GM12878 (cell line): Measurements from ENCODE around the gene VAT1. TPM values are rescaled to one million over a fixed set of nuclear protein-coding genes. Genes with fewer than 3 reads are reported as not detected.

Experiments
- ASH2L ChIP-seq: fragments of 300-600, 200-600 bp; sonication (generic); IDR thresholded peaks from 2 replicates; pipeline ENCODE4 v1.6.1; 2017; ENCODE audit warnings: low read depth, mild to moderate bottlenecking, borderline replicate concordance
- CHD2 ChIP-seq: IDR thresholded peaks from 2 replicates; pipeline ENCODE4 v1.6.1; 2011; ENCODE audit warnings: low read depth, low read length, improper control_type of control experiment, borderline replicate concordance
- HDAC2 ChIP-seq: fragments of 200-600 bp; sonication (generic); IDR thresholded peaks from 2 replicates; pipeline ENCODE4 v1.6.1; 2017
- HDAC6 ChIP-seq: fragments of 200-600 bp; sonication (generic); IDR thresholded peaks from one replicate; pipeline ENCODE4 v1.8.0; 2017; ENCODE audit warnings: antibody characterized with exemption; ENCODE audit not compliant: unreplicated experiment
- IKZF2 ChIP-seq, 2 experiments: fragments of 450-650 bp; IDR thresholded peaks; 2 replicates each; pipeline ENCODE4 v1.6.1; 2017; ENCODE audit warnings: mild to moderate bottlenecking in 2 of 2, moderate library complexity in 2 of 2
- NR2C1 ChIP-seq: fragments of 450-650 bp; IDR thresholded peaks from 2 replicates; pipeline ENCODE4 v1.6.1; 2017; ENCODE audit warnings: antibody characterized with exemption, mild to moderate bottlenecking, moderate library complexity
- PML ChIP-seq: IDR thresholded peaks from 2 replicates; pipeline ENCODE4 v1.6.1; 2012; ENCODE audit warnings: low read length, inconsistent platforms
- RUNX3 ChIP-seq: IDR thresholded peaks from 2 replicates; pipeline ENCODE4 v1.6.1; 2012; ENCODE audit warnings: low read length, inconsistent platforms
- SMARCA5 ChIP-seq: fragments of 450-650 bp; IDR thresholded peaks from 2 replicates; pipeline ENCODE4 v1.6.1; 2017; ENCODE audit warnings: mild to moderate bottlenecking
- SREBF1 ChIP-seq: IDR thresholded peaks from 2 replicates; pipeline ENCODE4 v1.6.1; 2012; ENCODE audit warnings: mild to moderate bottlenecking, low read length
- ZNF207 ChIP-seq: fragments of 450-650 bp; IDR thresholded peaks from 2 replicates; pipeline ENCODE4 v1.6.1; 2014; ENCODE audit warnings: antibody characterized with exemption, mild to moderate bottlenecking, borderline replicate concordance
- polyA plus RNA-seq, 11 experiments: library from polyadenylated mRNA; depleted of rRNA in 4 of 11; unstranded in 6 of 11; stranded (reverse) in 5 of 11; fragments of >200 nt; fragmentation: Nextera tagmentation in 4 of 11; fragmentation: Illumina TruSeq in 1 of 11; extraction: Ambion mirVana in 4 of 11; extraction: Trizol in 1 of 11; gene quantifications; 1 replicate in 1 of 11; 2 replicates in 10 of 11; pipeline versions ENCODE4 v1.2.1 to v1.2.3, GENCODE V29; 2011 to 2016; ENCODE audit warnings: inconsistent platforms in 2 of 11, missing spikeins in 2 of 11, low read depth in 1 of 11
- total RNA-seq, 4 experiments: library from RNA; depleted of rRNA in 3 of 4; stranded (reverse); fragments of >200 nt in 3 of 4; fragmentation: Illumina TruSeq in 1 of 4; extraction: Trizol in 1 of 4; gene quantifications; 2 replicates each; pipeline versions ENCODE4 v1.2.1 to v1.2.3, GENCODE V29; 2013 to 2021
- TF ChIP-seq, protein P1 (sequence below): IDR thresholded peaks from 2 replicates; pipeline ENCODE4 v1.6.1; 2012; ENCODE audit warnings: improper control_type of control experiment, low read depth, low read length; ENCODE audit not compliant: insufficient replicate concordance
- TF ChIP-seq, protein P2 (sequence below): fragments of 450-650 bp; IDR thresholded peaks from 2 replicates; pipeline ENCODE4 v1.6.1; 2017; ENCODE audit warnings: mild to moderate bottlenecking, moderate library complexity
- TF ChIP-seq, protein P3 (sequence below): IDR thresholded peaks from 2 replicates; pipeline ENCODE4 v1.6.1; 2012; ENCODE audit warnings: mild to moderate bottlenecking, low read depth, low read length
- TF ChIP-seq, protein P4 (sequence below): fragments of 450-650 bp; formaldehyde crosslinking; IDR thresholded peaks from 2 replicates; pipeline ENCODE4 v1.5.0; 2022; ENCODE audit warnings: mild to moderate bottlenecking, missing genetic modification characterization

The VAT1 gene
- total and polyA plus RNA-seq, 10 of the 15 experiments (the other 5 are each of a cell fraction or from before 2014, with no cell fraction given) = 5.0 to 19.8 (median 8.2) TPM

DNA sequence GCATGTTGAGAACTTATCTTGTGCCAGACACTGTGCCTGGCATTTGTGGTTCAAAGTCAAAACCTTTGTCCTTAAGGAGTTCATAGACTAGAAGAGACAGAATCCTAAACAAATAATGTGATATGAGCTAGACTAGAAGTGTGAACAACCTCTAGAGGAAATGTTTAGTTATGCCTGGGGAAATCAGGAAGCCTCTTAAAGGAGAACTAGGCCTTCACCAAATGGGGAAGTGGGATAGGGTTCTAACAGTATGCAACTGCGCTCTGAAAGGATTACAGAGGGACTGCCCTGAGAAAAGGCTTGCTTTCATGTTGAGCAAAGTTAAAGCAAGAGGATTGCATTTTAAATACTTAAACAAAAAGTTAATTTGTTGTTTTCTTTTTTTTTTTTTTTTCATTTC is 37.0 kb downstream of the VAT1 start (continued):
- TF ChIP-seq PML (no peak; the same call in 1 of the 2 replicates), SREBF1 (no peak), ASH2L (no peak), CHD2 (no peak), HDAC2 (no peak), IKZF2 (IDR thresholded peaks at IDR 0.05) (peak; percentile 83 to 88), HDAC6 (no peak), ZNF207 (no peak), NR2C1 (no peak), RUNX3 (peak; percentile 38; the same call in 1 of the 2 replicates), SMARCA5 (peak; percentile 22; the same call in 1 of the 2 replicates)
- TF ChIP-seq, protein P1, sequence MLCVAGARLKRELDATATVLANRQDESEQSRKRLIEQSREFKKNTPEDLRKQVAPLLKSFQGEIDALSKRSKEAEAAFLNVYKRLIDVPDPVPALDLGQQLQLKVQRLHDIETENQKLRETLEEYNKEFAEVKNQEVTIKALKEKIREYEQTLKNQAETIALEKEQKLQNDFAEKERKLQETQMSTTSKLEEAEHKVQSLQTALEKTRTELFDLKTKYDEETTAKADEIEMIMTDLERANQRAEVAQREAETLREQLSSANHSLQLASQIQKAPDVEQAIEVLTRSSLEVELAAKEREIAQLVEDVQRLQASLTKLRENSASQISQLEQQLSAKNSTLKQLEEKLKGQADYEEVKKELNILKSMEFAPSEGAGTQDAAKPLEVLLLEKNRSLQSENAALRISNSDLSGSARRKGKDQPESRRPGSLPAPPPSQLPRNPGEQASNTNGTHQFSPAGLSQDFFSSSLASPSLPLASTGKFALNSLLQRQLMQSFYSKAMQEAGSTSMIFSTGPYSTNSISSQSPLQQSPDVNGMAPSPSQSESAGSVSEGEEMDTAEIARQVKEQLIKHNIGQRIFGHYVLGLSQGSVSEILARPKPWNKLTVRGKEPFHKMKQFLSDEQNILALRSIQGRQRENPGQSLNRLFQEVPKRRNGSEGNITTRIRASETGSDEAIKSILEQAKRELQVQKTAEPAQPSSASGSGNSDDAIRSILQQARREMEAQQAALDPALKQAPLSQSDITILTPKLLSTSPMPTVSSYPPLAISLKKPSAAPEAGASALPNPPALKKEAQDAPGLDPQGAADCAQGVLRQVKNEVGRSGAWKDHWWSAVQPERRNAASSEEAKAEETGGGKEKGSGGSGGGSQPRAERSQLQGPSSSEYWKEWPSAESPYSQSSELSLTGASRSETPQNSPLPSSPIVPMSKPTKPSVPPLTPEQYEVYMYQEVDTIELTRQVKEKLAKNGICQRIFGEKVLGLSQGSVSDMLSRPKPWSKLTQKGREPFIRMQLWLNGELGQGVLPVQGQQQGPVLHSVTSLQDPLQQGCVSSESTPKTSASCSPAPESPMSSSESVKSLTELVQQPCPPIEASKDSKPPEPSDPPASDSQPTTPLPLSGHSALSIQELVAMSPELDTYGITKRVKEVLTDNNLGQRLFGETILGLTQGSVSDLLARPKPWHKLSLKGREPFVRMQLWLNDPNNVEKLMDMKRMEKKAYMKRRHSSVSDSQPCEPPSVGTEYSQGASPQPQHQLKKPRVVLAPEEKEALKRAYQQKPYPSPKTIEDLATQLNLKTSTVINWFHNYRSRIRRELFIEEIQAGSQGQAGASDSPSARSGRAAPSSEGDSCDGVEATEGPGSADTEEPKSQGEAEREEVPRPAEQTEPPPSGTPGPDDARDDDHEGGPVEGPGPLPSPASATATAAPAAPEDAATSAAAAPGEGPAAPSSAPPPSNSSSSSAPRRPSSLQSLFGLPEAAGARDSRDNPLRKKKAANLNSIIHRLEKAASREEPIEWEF = no peak
- TF ChIP-seq, protein P2, sequence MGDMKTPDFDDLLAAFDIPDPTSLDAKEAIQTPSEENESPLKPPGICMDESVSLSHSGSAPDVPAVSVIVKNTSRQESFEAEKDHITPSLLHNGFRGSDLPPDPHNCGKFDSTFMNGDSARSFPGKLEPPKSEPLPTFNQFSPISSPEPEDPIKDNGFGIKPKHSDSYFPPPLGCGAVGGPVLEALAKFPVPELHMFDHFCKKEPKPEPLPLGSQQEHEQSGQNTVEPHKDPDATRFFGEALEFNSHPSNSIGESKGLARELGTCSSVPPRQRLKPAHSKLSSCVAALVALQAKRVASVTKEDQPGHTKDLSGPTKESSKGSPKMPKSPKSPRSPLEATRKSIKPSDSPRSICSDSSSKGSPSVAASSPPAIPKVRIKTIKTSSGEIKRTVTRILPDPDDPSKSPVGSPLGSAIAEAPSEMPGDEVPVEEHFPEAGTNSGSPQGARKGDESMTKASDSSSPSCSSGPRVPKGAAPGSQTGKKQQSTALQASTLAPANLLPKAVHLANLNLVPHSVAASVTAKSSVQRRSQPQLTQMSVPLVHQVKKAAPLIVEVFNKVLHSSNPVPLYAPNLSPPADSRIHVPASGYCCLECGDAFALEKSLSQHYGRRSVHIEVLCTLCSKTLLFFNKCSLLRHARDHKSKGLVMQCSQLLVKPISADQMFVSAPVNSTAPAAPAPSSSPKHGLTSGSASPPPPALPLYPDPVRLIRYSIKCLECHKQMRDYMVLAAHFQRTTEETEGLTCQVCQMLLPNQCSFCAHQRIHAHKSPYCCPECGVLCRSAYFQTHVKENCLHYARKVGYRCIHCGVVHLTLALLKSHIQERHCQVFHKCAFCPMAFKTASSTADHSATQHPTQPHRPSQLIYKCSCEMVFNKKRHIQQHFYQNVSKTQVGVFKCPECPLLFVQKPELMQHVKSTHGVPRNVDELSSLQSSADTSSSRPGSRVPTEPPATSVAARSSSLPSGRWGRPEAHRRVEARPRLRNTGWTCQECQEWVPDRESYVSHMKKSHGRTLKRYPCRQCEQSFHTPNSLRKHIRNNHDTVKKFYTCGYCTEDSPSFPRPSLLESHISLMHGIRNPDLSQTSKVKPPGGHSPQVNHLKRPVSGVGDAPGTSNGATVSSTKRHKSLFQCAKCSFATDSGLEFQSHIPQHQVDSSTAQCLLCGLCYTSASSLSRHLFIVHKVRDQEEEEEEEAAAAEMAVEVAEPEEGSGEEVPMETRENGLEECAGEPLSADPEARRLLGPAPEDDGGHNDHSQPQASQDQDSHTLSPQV = no peak
- TF ChIP-seq, protein P3, sequence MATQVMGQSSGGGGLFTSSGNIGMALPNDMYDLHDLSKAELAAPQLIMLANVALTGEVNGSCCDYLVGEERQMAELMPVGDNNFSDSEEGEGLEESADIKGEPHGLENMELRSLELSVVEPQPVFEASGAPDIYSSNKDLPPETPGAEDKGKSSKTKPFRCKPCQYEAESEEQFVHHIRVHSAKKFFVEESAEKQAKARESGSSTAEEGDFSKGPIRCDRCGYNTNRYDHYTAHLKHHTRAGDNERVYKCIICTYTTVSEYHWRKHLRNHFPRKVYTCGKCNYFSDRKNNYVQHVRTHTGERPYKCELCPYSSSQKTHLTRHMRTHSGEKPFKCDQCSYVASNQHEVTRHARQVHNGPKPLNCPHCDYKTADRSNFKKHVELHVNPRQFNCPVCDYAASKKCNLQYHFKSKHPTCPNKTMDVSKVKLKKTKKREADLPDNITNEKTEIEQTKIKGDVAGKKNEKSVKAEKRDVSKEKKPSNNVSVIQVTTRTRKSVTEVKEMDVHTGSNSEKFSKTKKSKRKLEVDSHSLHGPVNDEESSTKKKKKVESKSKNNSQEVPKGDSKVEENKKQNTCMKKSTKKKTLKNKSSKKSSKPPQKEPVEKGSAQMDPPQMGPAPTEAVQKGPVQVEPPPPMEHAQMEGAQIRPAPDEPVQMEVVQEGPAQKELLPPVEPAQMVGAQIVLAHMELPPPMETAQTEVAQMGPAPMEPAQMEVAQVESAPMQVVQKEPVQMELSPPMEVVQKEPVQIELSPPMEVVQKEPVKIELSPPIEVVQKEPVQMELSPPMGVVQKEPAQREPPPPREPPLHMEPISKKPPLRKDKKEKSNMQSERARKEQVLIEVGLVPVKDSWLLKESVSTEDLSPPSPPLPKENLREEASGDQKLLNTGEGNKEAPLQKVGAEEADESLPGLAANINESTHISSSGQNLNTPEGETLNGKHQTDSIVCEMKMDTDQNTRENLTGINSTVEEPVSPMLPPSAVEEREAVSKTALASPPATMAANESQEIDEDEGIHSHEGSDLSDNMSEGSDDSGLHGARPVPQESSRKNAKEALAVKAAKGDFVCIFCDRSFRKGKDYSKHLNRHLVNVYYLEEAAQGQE = no peak
- TF ChIP-seq, protein P4, sequence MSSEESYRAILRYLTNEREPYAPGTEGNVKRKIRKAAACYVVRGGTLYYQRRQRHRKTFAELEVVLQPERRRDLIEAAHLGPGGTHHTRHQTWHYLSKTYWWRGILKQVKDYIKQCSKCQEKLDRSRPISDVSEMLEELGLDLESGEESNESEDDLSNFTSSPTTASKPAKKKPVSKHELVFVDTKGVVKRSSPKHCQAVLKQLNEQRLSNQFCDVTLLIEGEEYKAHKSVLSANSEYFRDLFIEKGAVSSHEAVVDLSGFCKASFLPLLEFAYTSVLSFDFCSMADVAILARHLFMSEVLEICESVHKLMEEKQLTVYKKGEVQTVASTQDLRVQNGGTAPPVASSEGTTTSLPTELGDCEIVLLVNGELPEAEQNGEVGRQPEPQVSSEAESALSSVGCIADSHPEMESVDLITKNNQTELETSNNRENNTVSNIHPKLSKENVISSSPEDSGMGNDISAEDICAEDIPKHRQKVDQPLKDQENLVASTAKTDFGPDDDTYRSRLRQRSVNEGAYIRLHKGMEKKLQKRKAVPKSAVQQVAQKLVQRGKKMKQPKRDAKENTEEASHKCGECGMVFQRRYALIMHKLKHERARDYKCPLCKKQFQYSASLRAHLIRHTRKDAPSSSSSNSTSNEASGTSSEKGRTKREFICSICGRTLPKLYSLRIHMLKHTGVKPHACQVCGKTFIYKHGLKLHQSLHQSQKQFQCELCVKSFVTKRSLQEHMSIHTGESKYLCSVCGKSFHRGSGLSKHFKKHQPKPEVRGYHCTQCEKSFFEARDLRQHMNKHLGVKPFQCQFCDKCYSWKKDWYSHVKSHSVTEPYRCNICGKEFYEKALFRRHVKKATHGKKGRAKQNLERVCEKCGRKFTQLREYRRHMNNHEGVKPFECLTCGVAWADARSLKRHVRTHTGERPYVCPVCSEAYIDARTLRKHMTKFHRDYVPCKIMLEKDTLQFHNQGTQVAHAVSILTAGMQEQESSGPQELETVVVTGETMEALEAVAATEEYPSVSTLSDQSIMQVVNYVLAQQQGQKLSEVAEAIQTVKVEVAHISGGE = no peak
